OCI-LY7 (cell line): Measurements from ENCODE around the gene CHADL.

Source experiments
- CTCF ChIP-seq: fragments of 200-600 bp; sonication (generic); conservative IDR thresholded peaks from 2 replicates; pipeline ENCODE4 v1.5.1; 2014; ENCODE audit warnings: mild to moderate bottlenecking, antibody characterized with exemption, low read length, moderate library complexity, mixed read lengths
- EZH2phosphoT487 ChIP-seq: fragments of 200-600 bp; sonication (generic); IDR thresholded peaks from 2 replicates; pipeline ENCODE4 v1.6.1; 2018; ENCODE audit warnings: low read depth, borderline replicate concordance, mild to moderate bottlenecking, mixed run types, antibody characterized with exemption, low read length, moderate library complexity, mixed read lengths

DNA sequence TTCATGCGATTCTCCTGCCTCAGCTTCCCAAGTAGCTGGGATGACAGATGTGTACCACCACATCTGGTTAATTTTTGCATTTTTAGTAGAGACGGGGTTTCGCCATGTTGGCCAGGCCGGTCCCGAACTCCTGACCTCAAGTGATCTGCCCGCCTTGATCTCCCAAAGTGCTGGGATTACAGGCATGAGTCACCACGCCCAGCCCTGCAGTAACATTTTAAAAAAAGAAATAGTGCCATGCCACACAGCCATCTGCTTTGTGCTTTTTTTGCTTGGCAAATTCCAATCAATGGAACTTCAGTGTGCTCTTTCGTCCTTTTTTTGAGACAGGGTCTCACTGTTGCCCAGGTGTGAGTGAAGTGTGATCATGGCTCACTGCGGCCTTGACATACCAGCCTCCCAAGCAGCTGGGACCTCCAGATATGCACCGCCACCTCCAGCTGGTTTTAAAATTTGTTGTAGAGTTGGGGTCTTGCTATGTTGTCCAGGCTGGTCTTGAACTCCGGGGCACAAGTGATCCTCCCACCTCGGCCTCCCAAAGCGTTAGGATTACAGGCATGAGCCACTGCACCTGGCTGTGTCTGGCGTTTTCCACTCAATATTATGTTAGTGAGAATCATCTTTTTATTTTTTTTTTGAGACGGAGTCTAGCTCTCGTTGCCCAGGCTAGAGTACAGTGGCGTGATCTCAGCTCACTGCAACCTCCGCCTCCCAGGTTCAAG lies 1.8 kb upstream of the CHADL start:
- no peak for TF ChIP-seq CTCF
- no peak for TF ChIP-seq EZH2phosphoT487
